ENCODE measurements around the gene DIPK1A.
"Not testable (repeated sequence)": the region's sequence is repeated elsewhere in the genome, so short reads cannot be mapped to it uniquely, and the experiment has no call there.

DIPK1A gene

GRCh38 chr1:92973203-92973897 lies 12.1 kb upstream of the DIPK1A start:
- no peak for TF ChIP-seq CTCF (conservative IDR thresholded peaks at IDR 0.05; ENCODE audit: low read depth)
- CTCF ChIA-PET: interaction anchor here (0.7 kb wide), 1 partner anchor 11 kb away, joined by 3 read pairs; no protein-coding TSS in a partner anchor
- peak overlapping the region; percentile 81 for H3K27ac ChIP-seq
- peak; percentile 51 for DNase-seq (ENCODE audit: low spot score)
- POLR2A ChIA-PET (ENCODE audit: low non-redundant PET): no interaction called here

- CTCF ChIA-PET: interaction anchor here (0.7 kb wide), 3 partner anchors 11 to 29 kb away, joined by 3 to 4 read pairs (median 3); no protein-coding TSS in a partner anchor
- TF ChIP-seq CTCF (conservative IDR thresholded peaks at IDR 0.05; ENCODE audit: low read depth): no peak
- POLR2A ChIA-PET (ENCODE audit: low non-redundant PET): no interaction called here
- DNase-seq (ENCODE audit: low spot score): no peak
- peak overlapping the region; percentile 81 for H3K27ac ChIP-seq
Measured at GRCh38 chr1:92972409-92973129, 11.3 kb upstream of the DIPK1A start.

- DNase-seq (ENCODE audit: low spot score); POLR2A ChIA-PET (ENCODE audit: low non-redundant PET): not testable (repeated sequence)
- peak overlapping the region; percentile 81 for H3K27ac ChIP-seq
- CTCF ChIA-PET: interaction anchor here (0.7 kb wide), 1 partner anchor 15 kb away, joined by 4 read pairs; no protein-coding TSS in a partner anchor
Measured at GRCh38 chr1:92971932-92972331, 10.7 kb upstream of the DIPK1A start.

- CTCF ChIA-PET: no interaction called here
Measured at GRCh38 chr1:92970990-92971689, 9.9 kb upstream of the DIPK1A start.

GRCh38 chr1:92969517-92969916 lies 8.3 kb upstream of the DIPK1A start:
- no peak for TF ChIP-seq CTCF (conservative IDR thresholded peaks at IDR 0.05; ENCODE audit: low read depth)
- CTCF ChIA-PET: interaction anchor here (0.7 kb wide), 1 partner anchor 29 kb away, joined by 3 read pairs; no protein-coding TSS in a partner anchor
- no peak overlapping the region for H3K27ac ChIP-seq
- POLR2A ChIA-PET (ENCODE audit: low non-redundant PET): interaction anchor here (0.6 kb wide), 1 partner anchor 105 kb away, joined by 3 read pairs; no protein-coding TSS in a partner anchor
- no peak for DNase-seq (ENCODE audit: low spot score)

More at GRCh38 chr1:92970990-92971689, 9.9 kb upstream of the DIPK1A start:
- no peak for TF ChIP-seq CTCF (conservative IDR thresholded peaks at IDR 0.05; ENCODE audit: low read depth)
- POLR2A ChIA-PET (ENCODE audit: low non-redundant PET): no interaction called here
- no peak for DNase-seq (ENCODE audit: low spot score)
- H3K27ac ChIP-seq: no peak overlapping the region

- no peak overlapping the region for H3K27ac ChIP-seq
- CTCF ChIA-PET: interaction anchor here (0.5 to 1.1 kb wide), 5 partner anchors 26 to 289 kb away, joined by 3 to 5 read pairs (median 3); no protein-coding TSS in a partner anchor
- DNase-seq (ENCODE audit: low spot score): peak; percentile 42
- POLR2A ChIA-PET (ENCODE audit: low non-redundant PET): no interaction called here
- peak; percentile 70 for TF ChIP-seq CTCF (conservative IDR thresholded peaks at IDR 0.05; ENCODE audit: low read depth)
Measured at GRCh38 chr1:92968138-92969032, 7.1 kb upstream of the DIPK1A start.
